H1 (cell line): Measurements from ENCODE around the gene PLCB4. TPM values are rescaled to one million over a fixed set of nuclear protein-coding genes. Genes with fewer than 3 reads are reported as not detected.

Experiments
- BACH1 ChIP-seq: IDR thresholded peaks from 2 replicates; pipeline ENCODE4 v1.6.1; 2012; ENCODE audit warnings: low read length, improper control_type of control experiment
- MAFK ChIP-seq: IDR thresholded peaks from 2 replicates; pipeline ENCODE4 v1.6.1; 2012; ENCODE audit warnings: low read depth, mild to moderate bottlenecking, improper control_type of control experiment, low read length
- RNF2 ChIP-seq: fragments of 200-900, 300-1000 bp; sonication (generic); IDR thresholded peaks from 2 replicates; pipeline ENCODE4 v1.7.1; 2016; ENCODE audit warnings: borderline replicate concordance, low read depth, mild to moderate bottlenecking, antibody characterized with exemption, low read length; ENCODE audit not compliant: poor library complexity, severe bottlenecking; ENCODE audit errors: missing control alignments
- SAP30 ChIP-seq: fragments of 300-600 bp; sonication (generic); IDR thresholded peaks from 2 replicates; pipeline ENCODE4 v1.7.1; 2012; ENCODE audit warnings: low read length, moderate library complexity, mild to moderate bottlenecking, inconsistent platforms; ENCODE audit not compliant: insufficient read depth, insufficient replicate concordance
- TEAD4 ChIP-seq: IDR thresholded peaks from 2 replicates; pipeline ENCODE4 v1.6.1; 2012; ENCODE audit warnings: low read depth, low read length, inconsistent platforms, mixed read lengths
- polyA plus RNA-seq, 7 experiments: library from polyadenylated mRNA; depleted of rRNA in 3 of 7; stranded (reverse) in 5 of 7; unstranded in 2 of 7; fragments of >200 nt in 5 of 7; fragments of 200-250 nt in 2 of 7; gene quantifications; 1 replicate in 5 of 7; 2 replicates in 1 of 7; 4 replicates in 1 of 7; pipeline versions ENCODE4 v1.2.1 to v1.2.3, GENCODE V29; 2011 to 2013; ENCODE audit warnings: missing spikeins in 2 of 7, mixed read lengths in 2 of 7
- total RNA-seq: library from RNA; stranded (reverse); fragmentation: NEBNext Ultra II Directional; extraction: Animal tissue kit (Norgen Biotek cat#: 25700); gene quantifications from 2 replicates; pipeline ENCODE4 v1.2.1, GENCODE V29; 2021

Gene PLCB4
- total and polyA plus RNA-seq, 2 of the 8 experiments (the other 6 are each of a cell fraction or from before 2014, with no cell fraction given): 3.2 to 14.1 TPM

GRCh38 chr20:9474835-9475415 lies 406.0 kb downstream of the PLCB4 start (continued):
- TF ChIP-seq RNF2 (no peak), TEAD4 (no peak), SAP30 (no peak), MAFK (no peak), BACH1 (no peak)
